Tongue (tissue), 2 donors: ENCODE results near the gene FGF16. TPM values are rescaled to one million over a fixed set of nuclear protein-coding genes. Genes with fewer than 3 reads are reported as not detected.
A peak's percentile ranks its signal among the peaks of the same experiment; 100 is the strongest.
"Not testable (repeated sequence)": the region's sequence is repeated elsewhere in the genome, so short reads cannot be mapped to it uniquely, and the experiment has no call there.

Source experiments
- DNase-seq: peaks from one replicate; pipeline ENCODE4 v3.0.0-alpha.2; 2015
- total RNA-seq: library from RNA; depleted of rRNA; stranded (reverse); fragments of >200 nt; gene quantifications from one replicate; pipeline ENCODE4 v1.2.3, GENCODE V29; 2014

Gene FGF16
- 2.2 TPM for total RNA-seq

GRCh38 chrX:77446908-77447652, at the start of gene FGF16:
FGF16 (plus strand) TSS chrX:77447389; CDS start chrX:77447675, 286 bp downstream.
- peak; percentile 67 for DNase-seq

- no peak for DNase-seq
Observed at GRCh38 chrX:77398330-77398954, 48.7 kb upstream of the FGF16 start.

- peak; percentile 29 for DNase-seq
Observed at GRCh38 chrX:77404419-77404818, 42.8 kb upstream of the FGF16 start.

- not testable (repeated sequence) for DNase-seq
Observed at GRCh38 chrX:77407821-77408220, 39.4 kb upstream of the FGF16 start.

GRCh38 chrX:77412631-77413030, 34.6 kb upstream of the FGF16 start:
- no peak for DNase-seq

GRCh38 chrX:77415161-77415560, 32.0 kb upstream of the FGF16 start:
- peak; percentile 4 for DNase-seq

- no peak for DNase-seq
Observed at GRCh38 chrX:77415882-77416281, 31.3 kb upstream of the FGF16 start.

- DNase-seq: peak; percentile 1
Observed at GRCh38 chrX:77422891-77423648, 24.1 kb upstream of the FGF16 start.

GRCh38 chrX:77426811-77427210, 20.4 kb upstream of the FGF16 start:
- DNase-seq: no peak

GRCh38 chrX:77427611-77428010, 19.6 kb upstream of the FGF16 start:
- DNase-seq: no peak

GRCh38 chrX:77428551-77428950, 18.6 kb upstream of the FGF16 start:
- no peak for DNase-seq

GRCh38 chrX:77431227-77431626, 16.0 kb upstream of the FGF16 start:
- peak; percentile 78 for DNase-seq

GRCh38 chrX:77433001-77433400, 14.2 kb upstream of the FGF16 start:
- DNase-seq: no peak

- DNase-seq: no peak
Observed at GRCh38 chrX:77434962-77435361, 12.2 kb upstream of the FGF16 start.

- DNase-seq: no peak
Observed at GRCh38 chrX:77436271-77436670, 10.9 kb upstream of the FGF16 start.

- DNase-seq: no peak
Observed at GRCh38 chrX:77436682-77437081, 10.5 kb upstream of the FGF16 start.

- no peak for DNase-seq
Observed at GRCh38 chrX:77440330-77440729, 6.9 kb upstream of the FGF16 start.

GRCh38 chrX:77441033-77441432, 6.2 kb upstream of the FGF16 start:
- DNase-seq: peak; percentile 5

- DNase-seq: no peak
Observed at GRCh38 chrX:77441479-77441878, 5.7 kb upstream of the FGF16 start.

- no peak for DNase-seq
Observed at GRCh38 chrX:77442728-77443127, 4.5 kb upstream of the FGF16 start.

GRCh38 chrX:77444075-77444474, 3.1 kb upstream of the FGF16 start:
- no peak for DNase-seq

- DNase-seq: no peak
Observed at GRCh38 chrX:77444545-77444944, 2.6 kb upstream of the FGF16 start.

GRCh38 chrX:77446029-77446585, 1.1 kb upstream of the FGF16 start:
- DNase-seq: peak; percentile 12
